NCI-H2171 (cell line): ENCODE data around the gene PCMTD2.
"Not testable (repeated sequence)": the region's sequence is repeated elsewhere in the genome, so short reads cannot be mapped to it uniquely, and the experiment has no call there.

Source experiments
- DNase-seq: peaks from one replicate; lab custom pipeline; 2025; lab: John Stamatoyannopoulos, UW

PCMTD2 gene

DNA sequence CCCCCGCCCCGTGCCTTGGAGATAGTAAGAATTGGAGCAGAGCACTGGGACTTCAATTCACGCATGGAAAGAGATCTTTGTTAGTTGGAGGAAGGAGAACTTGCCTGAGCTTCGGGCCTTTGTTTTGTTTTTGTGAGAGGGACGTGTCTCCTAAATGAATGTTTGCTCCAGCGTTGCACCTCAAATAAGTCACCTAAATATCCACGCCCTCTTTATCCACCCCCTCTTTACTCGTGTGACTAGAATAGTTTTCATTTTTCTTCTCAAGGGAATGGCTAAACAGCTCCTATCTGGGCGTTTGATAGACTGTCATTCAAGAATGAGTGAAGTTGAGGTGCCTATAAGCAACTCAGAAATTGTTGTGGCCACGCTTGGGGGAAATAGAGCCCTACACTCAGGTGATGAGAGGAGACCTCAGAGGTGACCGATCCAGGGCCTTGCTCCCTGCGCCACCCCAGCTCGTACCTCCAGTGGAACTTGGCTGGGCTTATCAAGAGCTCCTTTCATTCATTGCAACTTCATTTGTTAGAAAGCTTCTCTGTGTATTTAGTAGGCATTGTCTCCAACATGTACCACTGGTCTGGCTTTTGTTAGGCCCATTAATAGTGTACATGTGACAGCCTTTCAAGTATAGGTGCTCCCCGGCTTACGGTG is 861 bp downstream of the PCMTD2 start:
- no peak for DNase-seq

DNA sequence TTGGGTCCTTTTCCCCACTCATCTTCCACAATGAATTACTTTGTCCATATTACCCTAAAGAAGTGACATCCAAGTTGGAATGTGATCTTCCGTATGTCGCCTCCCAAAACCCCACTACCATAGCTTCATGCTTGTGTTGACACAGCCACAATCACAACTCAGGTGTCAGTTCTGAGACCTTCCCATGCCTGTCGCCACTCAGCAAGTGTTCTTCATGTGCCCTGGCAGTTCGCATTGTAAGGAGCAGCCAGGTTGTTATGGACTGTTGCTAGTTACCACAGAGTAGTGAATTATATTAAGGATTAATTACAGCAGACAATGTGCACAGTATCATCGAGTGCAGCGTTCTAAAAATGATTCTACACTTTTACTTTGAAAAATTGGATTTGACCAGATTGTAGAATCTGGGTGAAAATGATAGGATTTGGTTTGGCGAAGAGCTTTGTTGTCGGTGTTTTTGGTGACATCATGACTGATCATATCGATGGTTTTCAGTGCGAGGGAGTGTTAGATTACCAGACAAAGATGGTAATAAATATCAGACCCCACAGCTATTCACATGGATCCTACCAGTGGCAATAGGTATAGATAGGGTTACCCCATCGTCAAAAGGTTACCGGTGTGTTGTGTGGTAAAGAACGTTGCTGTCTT is 1.7 kb downstream of the PCMTD2 start:
- DNase-seq, result no peak

DNA sequence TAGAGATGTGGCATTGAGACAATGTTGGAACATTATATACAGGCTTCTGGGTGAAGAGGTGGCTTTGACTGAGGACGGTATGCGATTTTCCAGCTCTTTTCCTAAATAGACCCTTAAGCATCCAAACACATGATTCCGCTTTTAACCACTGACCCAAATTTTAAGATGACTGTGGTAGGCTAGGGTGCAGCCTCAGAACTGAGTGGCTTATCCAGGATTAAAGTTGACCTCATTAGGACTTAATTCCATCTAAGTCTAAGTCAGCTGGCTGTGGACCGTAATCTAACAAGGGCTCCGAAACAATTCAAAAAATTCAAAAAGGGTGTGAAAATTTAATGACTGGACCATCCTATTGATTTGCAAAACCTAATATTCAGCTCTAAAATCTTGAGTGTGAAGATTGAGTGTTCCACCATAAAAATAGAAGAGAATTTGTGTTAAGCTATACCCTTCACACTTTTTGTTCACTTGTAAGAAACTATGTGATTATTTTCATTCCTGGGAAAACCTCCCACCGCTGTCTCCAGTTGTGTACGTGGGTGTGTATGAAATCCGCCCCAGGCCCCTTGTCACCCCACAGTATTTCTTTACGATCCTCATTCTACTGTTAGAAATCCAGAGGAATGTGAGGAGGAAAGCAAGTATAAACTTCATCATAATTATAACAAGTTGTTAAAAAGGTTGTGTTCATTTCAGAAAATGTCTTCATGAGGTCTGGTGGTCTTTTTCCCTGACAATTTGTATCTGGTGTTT is 2.7 kb downstream of the PCMTD2 start:
- DNase-seq, result no peak

DNA sequence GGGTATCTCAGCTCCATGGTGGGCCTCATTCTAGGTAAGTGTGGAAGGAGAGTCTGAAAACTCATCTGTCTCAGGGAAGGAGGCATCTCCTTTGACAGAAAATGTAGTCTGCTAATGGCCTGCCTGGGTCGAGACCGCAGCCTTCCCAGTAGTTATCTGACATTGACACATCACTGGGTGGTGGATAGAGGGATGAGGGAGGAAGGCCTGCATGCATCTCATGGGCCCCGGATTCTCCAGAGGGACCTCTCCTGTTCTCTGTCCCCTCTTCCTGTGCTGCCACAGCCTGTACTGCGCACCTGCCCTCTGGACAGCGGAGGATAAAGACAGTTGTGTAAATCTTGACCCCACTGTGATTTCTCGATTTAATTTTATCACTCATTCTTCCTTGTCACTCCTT is 4.7 kb downstream of the PCMTD2 start:
- DNase-seq, result no peak

DNA sequence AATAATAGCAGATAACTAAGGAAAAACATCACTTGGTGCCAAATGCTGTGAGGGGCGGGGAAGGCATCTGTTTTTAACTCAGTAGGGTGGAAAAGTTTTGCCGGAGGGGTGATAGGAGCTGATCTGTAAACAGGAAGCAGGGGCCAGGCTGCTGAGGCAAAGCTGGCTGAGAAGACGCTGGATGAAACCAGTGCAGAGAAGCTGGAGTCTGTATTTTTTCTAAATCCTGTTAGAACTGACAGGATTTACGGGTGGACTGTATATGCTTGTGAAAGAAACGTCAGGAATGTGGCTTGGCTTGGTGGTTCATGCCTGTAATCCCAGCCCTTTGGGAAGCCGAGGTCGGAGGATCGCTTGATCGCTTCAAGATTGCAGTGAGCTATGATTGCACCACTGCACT is 5.6 kb downstream of the PCMTD2 start:
- DNase-seq, result no peak

DNA sequence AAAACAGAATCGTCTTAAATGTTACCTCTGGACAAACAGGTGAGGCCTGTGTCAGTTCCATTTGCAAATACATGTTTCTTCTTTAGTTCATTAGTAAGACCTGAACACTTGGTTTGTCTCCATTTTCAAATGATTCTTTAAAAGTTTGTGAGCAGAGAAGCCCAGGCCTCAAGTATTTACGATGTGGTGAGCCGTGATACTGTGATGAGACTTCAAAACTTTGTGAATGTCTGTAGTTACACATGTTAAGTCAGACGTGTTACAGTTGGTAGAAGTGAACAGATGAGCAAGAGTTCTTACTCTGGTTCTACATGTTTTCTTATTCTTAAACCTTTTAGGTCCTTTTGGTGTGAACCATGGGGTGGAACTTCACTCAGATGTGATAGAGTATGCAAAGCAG is 8.5 kb downstream of the PCMTD2 start:
- no peak for DNase-seq

DNA sequence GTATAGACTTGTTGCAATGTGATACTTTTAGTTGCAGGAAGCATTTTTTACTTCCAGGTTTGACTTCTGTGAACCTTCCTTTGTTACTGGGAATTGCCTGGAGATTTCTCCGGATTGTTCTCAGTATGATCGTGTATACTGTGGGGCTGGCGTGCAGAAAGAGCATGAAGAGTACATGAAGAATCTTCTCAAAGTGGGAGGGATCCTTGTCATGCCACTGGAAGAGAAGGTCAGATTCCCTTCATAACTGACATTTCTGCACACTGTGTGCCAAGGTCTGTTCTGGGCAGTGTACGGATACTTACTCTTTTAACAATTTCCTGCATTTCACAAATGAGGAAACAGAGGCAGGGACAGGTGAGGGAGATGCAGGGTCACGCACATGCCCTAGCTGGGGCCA is 9.7 kb downstream of the PCMTD2 start:
- DNase-seq, result no peak

DNA sequence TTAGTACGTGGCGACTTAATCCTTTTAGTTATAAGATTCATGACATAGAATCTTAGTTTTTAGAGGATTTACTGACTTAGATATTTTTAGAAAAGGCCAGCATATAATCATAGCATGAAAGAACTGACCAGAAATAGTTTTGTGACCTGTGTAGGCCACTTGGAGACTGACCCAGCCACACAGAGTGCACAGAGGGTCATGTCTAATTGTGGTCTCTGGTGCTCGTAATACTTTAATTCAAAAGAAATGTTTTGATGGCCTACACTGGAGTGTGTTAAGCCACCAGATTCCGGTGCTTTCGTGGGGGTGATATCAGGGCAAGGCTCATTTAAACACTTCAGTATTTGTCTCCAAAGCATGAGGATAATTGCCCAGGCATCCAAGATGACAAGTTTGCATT is 11.4 kb downstream of the PCMTD2 start:
- no peak for DNase-seq

DNA sequence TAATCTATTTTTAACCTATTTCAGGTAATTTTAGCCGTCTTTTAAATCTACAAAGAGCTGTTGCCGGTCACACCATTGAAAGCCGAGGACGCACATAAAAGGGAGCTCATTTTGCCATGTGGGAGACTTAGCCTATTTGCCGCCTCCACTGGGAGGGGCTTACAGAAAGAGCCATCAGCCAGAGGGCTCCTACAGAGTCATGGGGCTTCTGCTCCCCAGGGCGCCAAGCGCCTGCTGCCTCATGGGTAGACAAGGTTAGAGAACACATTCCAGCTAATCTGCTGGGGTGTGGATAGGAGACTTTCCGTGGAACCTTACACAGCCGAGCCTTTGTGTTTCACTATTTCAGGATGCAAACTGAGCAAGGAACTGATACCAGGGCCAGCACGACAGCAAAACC is 12.6 kb downstream of the PCMTD2 start:
- no peak for DNase-seq

DNA sequence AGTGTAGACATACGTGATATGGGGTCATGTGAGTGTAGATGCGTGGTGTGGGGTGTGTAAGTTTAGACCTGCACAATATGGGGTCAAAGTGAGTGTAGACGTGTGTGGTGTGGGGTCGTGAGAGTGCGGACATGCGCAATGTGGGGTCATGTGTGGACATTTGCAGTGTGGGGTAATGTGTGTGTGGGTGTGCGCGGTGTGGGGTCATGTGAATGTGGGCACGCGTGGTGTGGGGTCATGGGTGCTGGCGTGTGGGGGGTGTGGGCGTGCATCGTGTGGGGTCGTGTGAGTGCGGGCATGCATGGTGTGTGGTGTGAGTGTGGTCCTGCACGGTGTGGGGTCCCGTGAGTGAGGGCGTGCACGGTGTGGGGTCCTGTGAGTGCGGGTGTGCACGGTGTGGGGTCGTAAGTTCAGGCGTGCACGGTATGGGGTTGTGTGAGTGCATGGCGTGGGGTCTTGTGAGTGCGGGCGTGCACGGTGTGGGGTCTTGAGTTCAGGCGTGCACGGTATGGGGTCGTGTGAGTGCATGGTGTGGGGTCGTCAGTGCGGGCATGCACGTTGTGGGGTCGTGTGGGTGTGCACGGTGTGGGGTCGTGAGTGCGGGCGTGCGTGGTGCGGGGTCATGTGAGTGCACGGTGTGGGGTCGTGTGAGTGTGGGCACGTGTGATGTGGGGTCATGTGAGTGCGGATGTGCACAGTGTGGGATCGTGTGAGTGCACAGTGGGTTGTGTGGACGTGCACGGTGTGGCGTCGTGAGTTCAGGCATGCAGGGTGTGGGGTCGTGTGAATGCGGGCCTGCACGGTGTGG is 14.3 kb downstream of the PCMTD2 start:
- no peak for DNase-seq

DNA sequence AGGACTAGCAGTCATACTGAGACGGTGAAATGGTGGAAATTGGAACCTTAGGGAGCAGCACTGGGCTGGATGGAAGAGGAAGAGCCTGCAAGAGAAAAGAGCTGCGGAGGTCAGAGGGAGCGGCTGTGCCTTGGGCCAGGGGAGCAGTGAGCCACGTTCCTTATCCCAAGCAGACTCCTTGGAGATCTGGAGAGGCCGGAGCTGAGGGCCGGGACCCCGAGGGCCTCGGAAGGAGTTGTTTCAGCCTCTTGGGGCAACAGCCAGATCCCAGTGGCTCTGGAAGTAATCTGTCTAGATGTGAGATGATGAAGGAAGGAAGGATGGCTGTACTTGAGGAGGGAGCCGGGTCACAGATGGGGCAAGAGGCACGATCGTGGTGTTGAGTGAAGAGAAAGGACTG is 16.1 kb downstream of the PCMTD2 start:
- no peak for DNase-seq

DNA sequence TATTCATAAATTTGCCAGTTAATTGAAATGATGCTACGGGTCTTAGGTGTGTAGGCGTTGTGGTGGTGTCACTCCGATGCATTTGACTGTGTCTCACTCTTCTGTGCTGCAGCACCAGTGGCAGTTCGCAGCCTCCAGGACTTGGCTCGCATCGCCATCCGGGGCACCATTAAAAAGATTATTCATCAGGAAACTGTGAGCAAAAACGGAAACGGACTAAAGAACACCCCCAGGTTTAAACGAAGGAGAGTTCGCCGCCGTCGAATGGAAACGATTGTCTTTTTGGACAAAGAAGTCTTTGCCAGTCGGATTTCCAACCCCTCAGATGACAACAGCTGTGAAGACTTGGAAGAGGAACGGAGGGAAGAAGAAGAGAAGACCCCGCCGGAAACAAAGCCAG is 17.6 kb downstream of the PCMTD2 start:
- DNase-seq, result no peak

DNA sequence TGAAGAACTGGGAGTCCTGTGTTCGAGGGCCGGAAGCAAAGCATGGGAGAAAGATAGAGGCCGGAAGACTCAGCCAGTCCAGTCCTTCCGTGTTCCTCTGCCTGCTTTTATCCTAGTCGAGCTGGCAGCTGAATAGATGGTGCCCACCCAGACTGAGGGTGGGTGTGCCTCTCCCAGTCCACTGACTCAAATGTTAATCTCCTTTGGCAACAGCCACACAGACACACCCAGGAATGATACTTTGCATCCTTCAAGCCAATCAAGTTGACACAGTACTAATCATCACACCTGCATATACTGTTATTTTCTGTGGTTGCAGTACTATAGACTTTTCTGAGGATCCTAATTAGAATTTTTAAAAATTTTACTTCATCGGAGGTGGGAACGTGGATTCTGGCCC is 21.3 kb downstream of the PCMTD2 start:
- no peak for DNase-seq

DNA sequence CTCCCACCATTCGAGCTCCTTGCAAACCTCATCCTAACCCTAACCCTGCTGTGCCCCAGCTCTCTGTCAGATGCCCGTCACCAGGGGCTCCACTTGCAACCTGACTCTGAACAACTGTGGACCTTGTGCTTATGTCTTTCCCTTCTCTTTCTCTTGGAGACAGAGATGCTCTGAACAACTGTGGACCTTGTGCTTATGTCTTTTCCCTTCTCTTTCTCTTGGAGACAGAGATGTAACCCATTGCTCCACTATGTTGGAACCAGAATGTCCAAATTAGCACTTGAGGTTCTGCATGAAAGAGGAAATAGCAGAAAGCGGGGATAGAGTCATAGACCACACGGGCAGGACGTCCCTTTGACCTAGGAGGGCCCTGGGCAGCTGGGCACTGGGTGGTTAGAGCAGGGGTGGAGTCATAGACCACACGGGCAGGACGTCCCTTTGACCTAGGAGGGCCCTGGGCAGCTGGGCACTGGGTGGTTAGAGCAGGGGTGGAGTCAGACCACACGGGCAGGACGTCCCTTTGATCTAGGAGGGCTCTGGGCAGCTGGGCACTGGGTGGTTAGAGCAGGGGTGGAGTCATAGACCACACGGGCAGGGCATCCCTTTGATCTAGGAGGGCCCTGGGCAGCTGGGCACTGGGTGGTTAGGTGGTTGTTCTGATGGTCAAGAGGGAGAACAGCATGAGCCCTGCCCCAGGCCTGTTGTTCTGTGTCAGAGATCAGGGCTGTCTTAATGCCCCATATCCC is 22.2 kb downstream of the PCMTD2 start:
- no peak for DNase-seq

DNA sequence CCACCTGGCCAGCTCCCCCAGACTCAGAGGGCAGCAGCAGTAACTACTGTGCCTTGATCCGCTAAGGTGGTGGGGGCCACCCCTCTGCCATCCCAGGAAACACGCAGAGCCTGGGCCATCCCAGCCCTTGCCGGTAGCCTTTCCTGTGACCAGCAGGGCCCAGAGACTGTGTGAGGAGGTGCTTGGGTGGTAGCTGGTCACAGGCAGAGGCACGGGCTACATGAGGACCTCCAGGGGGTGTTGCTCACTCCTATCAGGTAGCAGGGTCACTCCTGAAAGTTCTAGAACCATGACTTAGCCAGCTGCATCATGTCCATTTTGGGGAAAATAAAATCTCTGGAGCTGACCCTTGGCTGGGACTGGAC is 22.8 kb downstream of the PCMTD2 start:
- no peak for DNase-seq

DNA sequence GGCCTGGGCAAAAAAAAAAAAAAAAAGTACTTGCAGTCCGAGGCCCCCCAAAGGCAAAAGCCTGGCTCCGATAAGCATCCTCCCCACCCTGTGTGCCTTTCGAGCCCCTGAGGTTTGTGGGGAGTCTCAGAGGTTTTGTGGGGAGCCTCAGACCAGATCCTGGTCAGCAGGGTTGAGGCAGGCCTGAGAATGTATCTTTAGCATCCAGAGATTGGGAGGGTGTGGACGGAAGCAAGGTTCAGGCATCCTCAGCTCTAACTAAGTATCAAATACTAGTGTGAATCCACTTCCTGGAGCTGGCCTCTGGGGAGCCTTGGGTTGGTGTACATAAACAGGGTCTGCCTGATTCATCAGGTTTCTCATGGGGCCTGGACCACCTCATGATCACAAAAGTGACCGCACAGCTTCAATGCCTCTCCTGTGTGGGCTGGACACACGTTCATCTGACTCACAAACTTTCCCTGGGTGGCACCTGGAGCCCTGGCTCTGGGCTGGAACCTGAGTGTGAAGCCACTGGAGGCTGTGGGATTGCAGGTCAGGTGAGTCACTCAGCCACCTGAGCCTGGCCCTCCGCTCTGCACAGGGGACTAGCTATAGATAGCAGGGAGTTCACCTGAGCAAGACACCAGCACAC is 24.4 kb downstream of the PCMTD2 start:
- no peak for DNase-seq

DNA sequence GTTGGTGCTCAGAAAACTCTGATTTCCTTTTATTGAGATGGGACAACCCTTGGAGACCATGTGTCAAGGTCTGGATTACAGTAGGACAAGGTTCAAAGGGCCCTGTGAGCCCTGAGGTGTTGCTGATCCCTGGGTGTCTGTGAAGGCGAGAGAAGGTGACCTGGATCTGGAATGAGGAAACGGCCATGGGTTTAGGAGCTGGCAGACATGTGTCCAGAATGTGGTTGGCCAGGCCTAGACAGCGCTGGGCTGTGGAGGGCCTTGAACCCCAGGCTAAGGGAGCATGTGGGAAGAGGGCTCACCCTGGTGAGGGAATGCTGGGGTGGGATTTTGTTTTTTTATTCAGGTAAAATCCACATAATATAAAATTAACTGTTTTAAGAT is 24.9 kb downstream of the PCMTD2 start:
- no peak for DNase-seq

DNA sequence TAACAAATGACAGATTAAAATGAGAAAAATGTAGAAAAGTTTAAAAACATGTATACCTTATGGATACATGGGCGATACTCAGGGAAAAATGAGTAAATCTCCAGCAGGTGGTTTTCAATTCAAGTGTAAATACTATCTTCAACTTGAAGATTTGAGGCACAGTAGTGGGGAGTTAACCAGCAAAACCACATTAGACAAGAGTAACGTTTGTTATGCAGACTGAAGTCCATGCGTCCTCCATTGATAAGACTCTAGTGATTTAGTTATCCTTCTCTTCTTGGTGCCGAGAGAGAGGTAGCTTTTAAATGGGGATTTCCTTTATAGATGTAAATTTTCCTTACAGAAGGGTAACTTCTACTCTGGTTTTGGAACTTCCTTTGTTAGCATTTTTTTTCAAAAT is 28.1 kb downstream of the PCMTD2 start:
- no peak for DNase-seq

DNA sequence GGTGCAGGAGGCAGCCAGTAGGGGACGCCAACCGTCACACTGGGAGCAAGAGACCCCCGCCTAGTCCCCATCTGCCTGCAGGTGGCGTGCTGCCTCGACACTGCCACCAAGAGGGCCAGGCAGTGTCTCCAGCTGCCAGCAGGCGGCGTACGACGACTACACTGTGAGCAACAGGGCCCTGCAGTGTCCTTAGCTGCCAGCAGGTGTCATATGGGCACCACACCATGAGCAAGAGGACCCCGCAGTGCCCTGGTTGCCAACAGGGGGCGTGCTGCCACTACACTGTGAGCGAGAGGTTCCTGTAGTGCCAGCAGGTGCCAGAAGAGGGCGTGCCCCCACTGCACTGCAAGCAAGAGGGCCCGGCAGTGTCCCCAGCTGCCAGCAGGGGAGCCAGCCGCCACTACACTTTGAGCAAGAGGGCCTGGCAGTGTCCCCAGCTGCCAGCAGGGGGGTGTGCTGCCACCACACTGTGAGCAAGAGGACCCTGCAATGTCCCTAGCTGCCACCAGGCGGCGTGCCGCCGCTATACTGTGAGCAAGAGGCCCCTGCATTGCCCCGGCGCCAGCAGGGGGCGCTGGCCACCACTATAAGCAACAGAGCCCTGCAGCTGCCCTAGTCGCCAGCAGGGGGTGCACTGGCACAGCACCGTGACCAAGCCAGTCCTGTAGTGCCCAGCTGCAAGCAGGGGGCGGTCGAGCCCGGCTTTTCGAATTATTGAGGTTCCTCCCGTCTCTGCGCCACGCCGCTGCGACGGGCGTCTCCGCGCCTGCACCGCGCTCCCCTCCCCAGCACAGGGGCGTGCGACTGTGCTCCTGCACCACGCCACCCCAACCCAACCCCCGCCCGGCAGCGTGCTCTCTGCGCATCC is 30.3 kb downstream of the PCMTD2 start:
- peak; percentile 27 for DNase-seq

DNA sequence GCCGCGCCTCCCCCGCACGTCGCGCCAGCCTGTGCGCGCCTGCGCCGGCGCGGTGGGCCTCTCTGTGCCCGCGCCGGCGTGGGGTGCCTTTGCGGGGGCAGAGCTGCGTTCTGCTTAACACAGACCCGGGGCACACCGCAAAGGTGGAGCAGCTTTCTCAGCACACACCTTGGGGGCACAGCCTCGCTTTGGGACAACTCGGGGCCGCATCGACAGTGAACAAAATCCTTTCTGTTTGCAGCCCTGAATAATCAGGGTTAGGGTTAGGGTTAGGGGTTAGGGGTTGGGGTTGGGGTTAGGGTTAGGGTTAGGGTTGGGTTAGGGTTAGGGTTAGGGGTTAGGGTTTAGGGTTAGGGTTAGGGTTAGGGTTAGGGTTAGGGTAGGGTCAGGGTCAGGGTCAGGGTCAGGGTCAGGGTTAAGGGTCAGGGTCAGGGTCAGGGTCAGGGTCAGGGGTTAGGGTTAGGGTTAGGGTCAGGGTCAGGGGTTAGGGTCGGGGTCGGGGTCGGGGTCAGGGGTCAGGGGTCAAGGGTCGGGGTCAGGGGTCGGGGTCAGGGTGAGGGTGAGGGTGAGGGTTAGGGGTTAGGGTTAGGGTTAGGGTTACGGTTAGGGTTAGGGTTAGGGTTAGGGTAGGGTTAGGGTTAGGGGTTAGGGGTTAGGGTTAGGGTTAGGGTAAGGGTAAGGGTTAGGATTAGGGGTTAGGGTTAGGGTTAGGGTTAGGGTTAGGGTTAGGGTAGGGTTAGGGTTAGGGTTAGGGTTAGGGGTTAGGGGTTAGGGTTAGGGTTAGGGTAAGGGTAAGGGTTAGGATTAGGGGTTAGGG is 31.1 kb downstream of the PCMTD2 start:
- DNase-seq, result not testable (repeated sequence)
